ENCODE measurements around the gene MACF1. TPM values are rescaled to one million over a fixed set of nuclear protein-coding genes. Genes with fewer than 3 reads are reported as not detected.
A peak's percentile ranks its signal among the peaks of the same experiment; 100 is the strongest.
"Not testable (repeated sequence)": the region's sequence is repeated elsewhere in the genome, so short reads cannot be mapped to it uniquely, and the experiment has no call there.

The MACF1 gene
- total RNA-seq, 2 experiments from 2014 or later = 328 to 344 TPM

GRCh38 chr1:39515131-39516086 is 310.9 kb downstream of the MACF1 start:
- ATAC-seq (ENCODE audit: low read depth) (peak; percentile 57), DNase-seq (peak; percentile 51)
- H3K27me3 Mint-ChIP-seq, H3K9me3 Mint-ChIP-seq, H3K4me1 Mint-ChIP-seq, POLR2A ChIA-PET, H3K36me3 Mint-ChIP-seq, H3K27ac Mint-ChIP-seq: not testable (repeated sequence)
- H3K4me3 Mint-ChIP-seq = peak overlapping the region; percentile 78

GRCh38 chr1:39516841-39517240 is 312.3 kb downstream of the MACF1 start:
- H3K36me3 Mint-ChIP-seq; DNase-seq; ATAC-seq (ENCODE audit: low read depth); H3K4me3 Mint-ChIP-seq; H3K4me1 Mint-ChIP-seq; H3K27me3 Mint-ChIP-seq; H3K9me3 Mint-ChIP-seq; H3K27ac Mint-ChIP-seq; POLR2A ChIA-PET: not testable (repeated sequence)

- H3K36me3 Mint-ChIP-seq; ATAC-seq (ENCODE audit: low read depth); POLR2A ChIA-PET; H3K9me3 Mint-ChIP-seq; H3K27ac Mint-ChIP-seq; DNase-seq; H3K27me3 Mint-ChIP-seq; H3K4me1 Mint-ChIP-seq; H3K4me3 Mint-ChIP-seq: not testable (repeated sequence)
These were observed 313.4 kb downstream of the MACF1 start for GRCh38 chr1:39517936-39518335.

- ATAC-seq (ENCODE audit: low read depth); H3K27ac Mint-ChIP-seq; H3K4me3 Mint-ChIP-seq; H3K9me3 Mint-ChIP-seq; POLR2A ChIA-PET; H3K36me3 Mint-ChIP-seq; DNase-seq; H3K27me3 Mint-ChIP-seq; H3K4me1 Mint-ChIP-seq: not testable (repeated sequence)
These were observed 314.9 kb downstream of the MACF1 start for GRCh38 chr1:39519376-39519775.

- H3K9me3 Mint-ChIP-seq; DNase-seq; H3K36me3 Mint-ChIP-seq; POLR2A ChIA-PET; ATAC-seq (ENCODE audit: low read depth); H3K4me3 Mint-ChIP-seq; H3K27me3 Mint-ChIP-seq; H3K27ac Mint-ChIP-seq: not testable (repeated sequence)
- H3K4me1 Mint-ChIP-seq = peaks cover 21% of the 10 kb centered on the region
These were observed 317.7 kb downstream of the MACF1 start for GRCh38 chr1:39522221-39522620.

- ATAC-seq (ENCODE audit: low read depth) (no peak), DNase-seq (no peak)
- Mint-ChIP-seq H3K4me3 (no peak overlapping the region), H3K27me3 (no peaks in the 10 kb centered on the region), H3K27ac (no peak overlapping the region), H3K36me3 (peaks cover 5% of the 10 kb centered on the region), H3K4me1 (peaks cover 21% of the 10 kb centered on the region), H3K9me3 (no peaks in the 10 kb centered on the region)
- POLR2A ChIA-PET = no interaction called here
These were observed 318.4 kb downstream of the MACF1 start for GRCh38 chr1:39522661-39523567.

- peaks cover 21% of the 10 kb centered on the region for H3K4me1 Mint-ChIP-seq
- peaks cover 7% of the 10 kb centered on the region for H3K36me3 Mint-ChIP-seq
- POLR2A ChIA-PET = no interaction called here
- no peaks in the 10 kb centered on the region for H3K27me3 Mint-ChIP-seq
- peak overlapping the region; percentile 54 for H3K27ac Mint-ChIP-seq
- no peaks in the 10 kb centered on the region for H3K9me3 Mint-ChIP-seq
- DNase-seq = no peak
- ATAC-seq (ENCODE audit: low read depth) = no peak
- H3K4me3 Mint-ChIP-seq = no peak overlapping the region
These were observed 319.7 kb downstream of the MACF1 start for GRCh38 chr1:39524171-39524570.

- peaks cover 21% of the 10 kb centered on the region for H3K4me1 Mint-ChIP-seq
- no peaks in the 10 kb centered on the region for H3K27me3 Mint-ChIP-seq
- POLR2A ChIA-PET = interaction anchor here (1.0 kb wide), 1 partner anchor 16 kb away, joined by 3 read pairs; no protein-coding TSS in a partner anchor
These were observed 320.3 kb downstream of the MACF1 start for GRCh38 chr1:39524591-39525365.

GRCh38 chr1:39525366-39526165 is 321.1 kb downstream of the MACF1 start:
- POLR2A ChIA-PET = interaction anchor here (1.0 kb wide), 1 partner anchor 17 kb away, joined by 3 read pairs; no protein-coding TSS in a partner anchor
- peak; percentile 98 for ATAC-seq (ENCODE audit: low read depth)
- peaks cover 7% of the 10 kb centered on the region for H3K36me3 Mint-ChIP-seq
- H3K4me1 Mint-ChIP-seq = peaks cover 21% of the 10 kb centered on the region
- no peak overlapping the region for H3K4me3 Mint-ChIP-seq
- peak overlapping the region; percentile 79 for H3K27ac Mint-ChIP-seq
- no peaks in the 10 kb centered on the region for H3K27me3 Mint-ChIP-seq
- DNase-seq = peak; percentile 67
- no peaks in the 10 kb centered on the region for H3K9me3 Mint-ChIP-seq

More at GRCh38 chr1:39524591-39525365, 320.3 kb downstream of the MACF1 start:
- H3K9me3 Mint-ChIP-seq = no peaks in the 10 kb centered on the region
- peaks cover 7% of the 10 kb centered on the region for H3K36me3 Mint-ChIP-seq
- no peak for ATAC-seq (ENCODE audit: low read depth)
- H3K4me3 Mint-ChIP-seq = no peak overlapping the region
- H3K27ac Mint-ChIP-seq = peak overlapping the region; percentile 69
- DNase-seq = no peak

- H3K27me3 Mint-ChIP-seq = no peaks in the 10 kb centered on the region
- POLR2A ChIA-PET = no interaction called here
These were observed 322.1 kb downstream of the MACF1 start for GRCh38 chr1:39526466-39527189.

GRCh38 chr1:39527190-39527579 is 322.7 kb downstream of the MACF1 start:
- H3K4me3 Mint-ChIP-seq; DNase-seq; H3K9me3 Mint-ChIP-seq; H3K27me3 Mint-ChIP-seq; H3K27ac Mint-ChIP-seq; ATAC-seq (ENCODE audit: low read depth); POLR2A ChIA-PET: not testable (repeated sequence)
- Mint-ChIP-seq H3K4me1 (peaks cover 21% of the 10 kb centered on the region), H3K36me3 (peaks cover 10% of the 10 kb centered on the region)

More at GRCh38 chr1:39526466-39527189, 322.1 kb downstream of the MACF1 start:
- peaks cover 21% of the 10 kb centered on the region for H3K4me1 Mint-ChIP-seq
- no peak overlapping the region for H3K4me3 Mint-ChIP-seq
- H3K36me3 Mint-ChIP-seq = peaks cover 10% of the 10 kb centered on the region
- no peaks in the 10 kb centered on the region for H3K9me3 Mint-ChIP-seq
- H3K27ac Mint-ChIP-seq = no peak overlapping the region
- DNase-seq (no peak), ATAC-seq (ENCODE audit: low read depth) (no peak)

GRCh38 chr1:39528082-39528481 is 323.6 kb downstream of the MACF1 start:
- no peaks in the 10 kb centered on the region for H3K9me3 Mint-ChIP-seq
- H3K36me3 Mint-ChIP-seq = peaks cover 10% of the 10 kb centered on the region
- H3K27me3 Mint-ChIP-seq = no peaks in the 10 kb centered on the region
- H3K4me3 Mint-ChIP-seq = no peak overlapping the region
- ATAC-seq (ENCODE audit: low read depth) (no peak), DNase-seq (no peak)
- H3K27ac Mint-ChIP-seq = no peak overlapping the region
- POLR2A ChIA-PET = no interaction called here
- peaks cover 21% of the 10 kb centered on the region for H3K4me1 Mint-ChIP-seq
